ENCODE measurements around the gene ANAPC15.
A peak's percentile ranks its signal among the peaks of the same experiment; 100 is the strongest.

Gene ANAPC15

DNA sequence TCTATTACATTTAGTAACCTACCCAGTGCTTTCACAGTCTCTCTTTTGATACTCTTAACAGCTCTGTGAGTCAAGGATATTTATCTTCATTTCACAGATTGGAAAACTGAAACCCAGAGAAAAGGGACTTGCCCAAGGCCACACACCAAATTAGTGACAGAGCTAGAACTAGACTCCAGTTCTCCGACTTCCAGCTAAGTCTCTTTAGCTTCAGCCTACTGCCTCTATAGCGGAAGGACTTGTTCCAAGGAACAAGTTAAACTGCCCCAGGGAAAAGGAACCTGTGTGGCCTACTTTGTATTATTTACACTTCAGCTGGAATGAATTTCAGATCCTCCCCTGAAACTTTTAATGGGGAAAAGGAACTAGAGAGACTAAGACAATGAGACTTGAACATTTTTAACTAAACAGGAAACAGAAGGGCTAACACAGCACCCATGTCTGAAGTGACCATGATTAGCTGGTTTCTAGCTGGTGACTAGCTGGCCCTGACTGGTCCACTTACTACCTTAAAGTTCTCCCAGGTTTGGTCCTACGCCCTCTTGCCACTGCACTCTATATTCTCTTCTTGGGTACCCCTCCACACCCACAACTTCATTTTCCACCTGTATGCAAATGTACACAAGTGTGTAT lies 30.6 kb downstream of the ANAPC15 start:
- H3K4me3 ChIP-seq (ENCODE audit: control insufficient read depth, low read depth, low read length): no peak overlapping the region
- DNase-seq (ENCODE audit: low read depth): no peak
- TF ChIP-seq, protein P1, sequence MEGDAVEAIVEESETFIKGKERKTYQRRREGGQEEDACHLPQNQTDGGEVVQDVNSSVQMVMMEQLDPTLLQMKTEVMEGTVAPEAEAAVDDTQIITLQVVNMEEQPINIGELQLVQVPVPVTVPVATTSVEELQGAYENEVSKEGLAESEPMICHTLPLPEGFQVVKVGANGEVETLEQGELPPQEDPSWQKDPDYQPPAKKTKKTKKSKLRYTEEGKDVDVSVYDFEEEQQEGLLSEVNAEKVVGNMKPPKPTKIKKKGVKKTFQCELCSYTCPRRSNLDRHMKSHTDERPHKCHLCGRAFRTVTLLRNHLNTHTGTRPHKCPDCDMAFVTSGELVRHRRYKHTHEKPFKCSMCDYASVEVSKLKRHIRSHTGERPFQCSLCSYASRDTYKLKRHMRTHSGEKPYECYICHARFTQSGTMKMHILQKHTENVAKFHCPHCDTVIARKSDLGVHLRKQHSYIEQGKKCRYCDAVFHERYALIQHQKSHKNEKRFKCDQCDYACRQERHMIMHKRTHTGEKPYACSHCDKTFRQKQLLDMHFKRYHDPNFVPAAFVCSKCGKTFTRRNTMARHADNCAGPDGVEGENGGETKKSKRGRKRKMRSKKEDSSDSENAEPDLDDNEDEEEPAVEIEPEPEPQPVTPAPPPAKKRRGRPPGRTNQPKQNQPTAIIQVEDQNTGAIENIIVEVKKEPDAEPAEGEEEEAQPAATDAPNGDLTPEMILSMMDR (IDR thresholded peaks at IDR 0.05; ENCODE audit: control insufficient read depth, insufficient read depth, low read depth, low read length, missing control alignments): no peak

DNA sequence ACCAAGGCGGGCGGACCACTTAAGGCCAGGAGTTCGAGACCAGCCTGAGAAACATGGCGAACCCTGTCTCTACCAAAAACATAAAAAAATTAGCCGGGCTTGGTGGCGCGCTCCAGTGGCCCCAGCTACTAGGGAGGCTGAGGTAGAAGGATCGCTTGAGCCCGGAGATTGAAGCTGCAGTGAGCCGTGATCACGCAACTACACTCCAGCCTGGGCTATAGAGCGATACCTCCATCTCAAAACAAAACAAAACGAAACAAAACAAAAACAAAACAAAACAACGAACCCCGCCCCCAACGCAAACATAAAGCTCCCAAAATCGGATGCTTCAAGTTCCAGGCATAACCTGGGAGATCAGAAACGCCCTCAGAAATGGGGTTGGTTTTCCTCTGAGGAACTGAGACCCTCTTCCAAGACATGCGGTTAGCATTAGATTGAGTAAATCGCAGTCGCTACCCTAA lies 31.3 kb downstream of the ANAPC15 start:
- TF ChIP-seq, protein P1 (IDR thresholded peaks at IDR 0.05; ENCODE audit: control insufficient read depth, insufficient read depth, low read depth, low read length, missing control alignments): no peak
- H3K4me3 ChIP-seq (ENCODE audit: control insufficient read depth, low read depth, low read length): peak overlapping the region; percentile 79
- DNase-seq (ENCODE audit: low read depth): no peak

DNA sequence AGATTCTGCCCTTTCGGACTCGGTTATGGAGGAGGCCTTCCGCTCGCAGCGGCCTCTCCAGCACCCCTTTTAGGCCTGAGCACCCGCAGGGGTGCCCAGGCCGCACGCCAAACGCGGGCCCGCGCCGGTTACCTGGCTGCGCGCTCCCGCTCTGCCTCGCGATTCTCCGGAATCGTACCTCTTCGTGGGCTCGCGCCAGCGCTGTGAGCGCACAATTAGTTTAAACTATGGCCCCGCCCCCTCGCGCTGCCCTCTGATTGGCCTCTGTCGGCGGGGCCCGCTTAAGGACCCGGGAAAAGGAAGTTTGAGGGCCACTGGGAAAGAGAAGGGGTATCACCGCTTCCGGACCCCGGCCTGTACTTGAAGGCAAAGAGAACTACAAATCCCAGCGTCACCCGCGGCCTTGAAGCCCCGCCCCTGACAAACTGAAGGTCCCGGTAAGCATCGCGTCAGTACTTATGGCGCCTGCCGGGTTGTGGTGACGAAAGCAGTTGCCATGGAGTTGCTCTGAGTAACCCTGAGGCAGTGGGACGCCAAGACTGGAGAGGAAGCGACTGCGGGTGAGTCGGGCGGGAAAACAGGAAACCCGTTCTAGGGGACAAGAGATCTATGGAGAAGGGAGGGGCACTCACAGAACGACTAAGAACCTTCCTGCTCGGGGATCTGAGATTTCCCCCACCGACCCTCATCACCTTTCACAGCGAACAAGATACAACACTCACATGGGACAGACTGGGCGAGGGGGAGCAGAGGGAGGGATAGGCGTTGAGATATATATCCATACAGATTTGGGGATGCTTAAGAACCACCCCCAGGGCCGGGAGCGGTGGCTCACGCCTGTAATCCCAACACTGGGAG lies 31.9 kb downstream of the ANAPC15 start, which contains the start of the genes LRRC51 and NUMA1:
Gene LRRC51 (plus strand): TSS at position 525 of the 858 bp plus-strand sequence. CDS start 8,234 bp downstream, outside the sequence.
Gene NUMA1 (minus strand): TSS at position 217 of the 858 bp plus-strand sequence. CDS start 44,599 bp downstream, outside the sequence.
- TF ChIP-seq, protein P1 (IDR thresholded peaks at IDR 0.05; ENCODE audit: control insufficient read depth, insufficient read depth, low read depth, low read length, missing control alignments): no peak
- peak within 1 kb of the TSS; percentile 79 for H3K4me3 ChIP-seq (ENCODE audit: control insufficient read depth, low read depth, low read length)
- DNase-seq (ENCODE audit: low read depth): peak; percentile 100

DNA sequence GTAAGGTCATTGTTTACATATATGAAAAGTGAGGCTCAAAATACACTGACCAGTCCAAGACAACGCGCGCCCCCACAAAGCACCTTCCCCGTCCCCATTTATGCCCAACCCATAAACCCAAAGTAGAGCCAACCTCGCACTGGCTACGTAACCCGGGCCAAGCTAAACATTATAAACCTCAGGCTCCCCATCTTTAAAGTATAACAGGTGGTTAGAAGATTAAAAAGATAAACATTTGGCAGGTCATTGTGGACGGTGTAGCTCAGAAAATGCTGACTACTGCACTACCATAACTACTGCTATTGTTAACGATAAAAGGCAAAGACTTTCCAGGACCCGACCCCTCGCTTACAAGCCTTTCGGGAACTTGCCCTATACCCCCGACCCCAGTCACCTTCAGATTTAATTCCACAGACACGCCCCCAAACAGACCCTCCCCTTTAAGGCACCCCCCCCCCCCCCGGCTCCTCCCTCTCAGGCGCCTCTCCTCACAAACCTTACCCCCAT lies 32.6 kb downstream of the ANAPC15 start:
- H3K4me3 ChIP-seq (ENCODE audit: control insufficient read depth, low read depth, low read length): peak overlapping the region; percentile 79
- TF ChIP-seq, protein P1 (IDR thresholded peaks at IDR 0.05; ENCODE audit: control insufficient read depth, insufficient read depth, low read depth, low read length, missing control alignments): no peak
- DNase-seq (ENCODE audit: low read depth): no peak

DNA sequence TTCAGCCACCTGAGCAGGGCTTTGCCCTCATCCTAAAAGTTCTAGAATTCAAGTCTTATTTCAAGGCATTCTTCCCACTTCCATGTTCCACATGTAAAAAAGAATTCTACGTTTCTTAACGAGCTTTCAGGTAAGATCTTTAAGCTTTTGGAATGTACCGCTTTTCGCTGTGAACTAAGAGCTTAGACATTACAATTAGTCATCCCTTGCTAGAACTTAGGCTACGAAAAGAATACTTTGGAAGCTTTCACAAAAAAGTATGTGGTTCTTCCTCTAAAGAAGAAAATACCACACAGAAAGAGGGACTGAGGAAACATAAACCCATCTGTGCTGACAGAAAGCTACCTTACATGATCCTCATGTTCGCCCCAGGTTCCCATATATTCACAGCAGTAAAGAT lies 34.0 kb downstream of the ANAPC15 start:
- DNase-seq (ENCODE audit: low read depth): no peak
- H3K4me3 ChIP-seq (ENCODE audit: control insufficient read depth, low read depth, low read length): no peak overlapping the region; the same call in 1 of the 2 replicates
- TF ChIP-seq, protein P1 (IDR thresholded peaks at IDR 0.05; ENCODE audit: control insufficient read depth, insufficient read depth, low read depth, low read length, missing control alignments): no peak

DNA sequence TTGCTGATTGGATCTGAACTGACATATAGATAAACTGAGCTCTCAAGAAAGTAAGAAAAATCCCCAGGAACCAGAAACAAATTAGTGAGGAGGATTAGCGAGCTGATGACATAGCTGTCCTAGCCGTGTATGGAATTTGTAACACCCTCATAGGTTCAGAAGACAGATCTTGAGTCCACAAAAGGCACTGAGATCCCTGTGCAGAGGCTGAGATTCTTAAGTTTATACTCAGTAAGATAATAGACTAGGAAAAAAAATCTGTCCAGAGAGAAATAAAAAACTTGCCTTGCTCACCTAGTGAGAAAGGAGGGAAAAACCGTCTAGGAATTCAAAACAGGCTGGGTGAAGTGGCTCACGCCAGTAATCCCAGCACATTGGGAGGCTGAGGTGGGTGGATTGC lies 36.7 kb downstream of the ANAPC15 start:
- TF ChIP-seq, protein P1 (IDR thresholded peaks at IDR 0.05; ENCODE audit: control insufficient read depth, insufficient read depth, low read depth, low read length, missing control alignments): no peak
- no peak overlapping the region for H3K4me3 ChIP-seq (ENCODE audit: control insufficient read depth, low read depth, low read length)
- no peak for DNase-seq (ENCODE audit: low read depth)
